ENCODE measurements around the gene CNOT4.

GRCh38 chr7:135320268-135320667 is 189.6 kb downstream of the CNOT4 start:
- TF ChIP-seq CTCF (IDR thresholded peaks at IDR 0.05; ENCODE audit: low read depth, low read length), result no peak
- no peak for TF ChIP-seq POLR2A (IDR thresholded peaks at IDR 0.05; ENCODE audit: extremely low read depth, insufficient read length)
